GM12878 (cell line): ENCODE results near the gene OGFOD3. TPM values are rescaled to one million over a fixed set of nuclear protein-coding genes. Genes with fewer than 3 reads are reported as not detected.

Experiments used
- ATAC-seq: fragments of 200-7000 bp; cut with Tn5 transposase; 3 replicates; pipeline ENCODE4 v1.9.1; 2020; ENCODE audit warnings: mild to moderate bottlenecking, moderate library complexity
- BruUV-seq: library from RNA; stranded (reverse); fragments of 400-500 nt; replicated peaks from 2 replicates; lab custom pipeline; 2021; lab: Mats Ljungman, UMichigan
- CTCF ChIA-PET: fragments of 300-600 bp; sonication (Branson Sonifier 250); formaldehyde crosslinking; extraction: SDS; loops from one replicate; lab custom pipeline; 2021; ENCODE audit warnings: inconsistent platforms; lab: Yijun Ruan, JAX
- POLR2A ChIA-PET: fragments of 350-600 bp; formaldehyde crosslinking; extraction: SDS; loops from one replicate; lab custom pipeline; 2021; ENCODE audit warnings: inconsistent platforms; lab: Charles Lee
- RAD21 ChIA-PET: fragments of 300-600 bp; sonication (Branson Sonifier 250); formaldehyde crosslinking; loops from one replicate; lab custom pipeline; 2023; ENCODE audit warnings: antibody characterized with exemption; ENCODE audit not compliant: unreplicated experiment; lab: Charles Lee
- SMC1A ChIA-PET: fragments of 300-600 bp; sonication (Branson Sonifier 250); formaldehyde crosslinking; loops from one replicate; lab custom pipeline; 2023; ENCODE audit not compliant: unreplicated experiment, uncharacterized antibody; lab: Charles Lee
- DNase-seq: peaks from one replicate; pipeline ENCODE4 v3.0.0-alpha.2; 2011; ENCODE audit warnings: low read depth, low spot score
- FAIRE-seq: peaks from 3 replicates; lab custom pipeline; 2011; peaks lifted over from hg19 to GRCh38; lab: Jason Lieb, UNC
- H2AFZ ChIP-seq: 2 replicates; pipeline ENCODE4 v1.6.0; 2011; ENCODE audit warnings: low read depth, low read length, control low read depth; ENCODE audit not compliant: control insufficient read depth
- H3K27ac ChIP-seq: 2 replicates; pipeline ENCODE4 v1.5.1; 2011; ENCODE audit warnings: control low read depth; ENCODE audit not compliant: control insufficient read depth, insufficient read depth
- H3K27me3 ChIP-seq, 2 experiments: replicated peaks in 1 of 2; 2 replicates each; pipeline versions ENCODE4 v1.6.0 to v1.6.1; 2011; ENCODE audit warnings: low read length in 1 of 2; ENCODE audit not compliant: control insufficient read depth in 2 of 2, insufficient read depth in 2 of 2
- H3K36me3 ChIP-seq, 2 experiments: 2 replicates each; pipeline ENCODE4 v1.5.1; 2011; ENCODE audit warnings: low read length in 1 of 2; ENCODE audit not compliant: control insufficient read depth in 2 of 2, insufficient read depth in 2 of 2
- H3K4me1 ChIP-seq: 2 replicates; pipeline ENCODE4 v1.6.1; 2011; ENCODE audit warnings: mild to moderate bottlenecking, low read length, moderate library complexity, mixed read lengths; ENCODE audit not compliant: control insufficient read depth, insufficient read depth
- H3K4me2 ChIP-seq: 2 replicates; pipeline ENCODE4 v1.6.0; 2011; ENCODE audit warnings: control low read depth; ENCODE audit not compliant: control insufficient read depth, insufficient read depth
- H3K4me3 ChIP-seq: fragments of 200-600 bp; sonication (generic); 2 replicates; pipeline ENCODE4 v1.5.1; 2016
- H3K79me2 ChIP-seq: 2 replicates; pipeline ENCODE4 v1.6.0; 2011; ENCODE audit warnings: low read length; ENCODE audit not compliant: control insufficient read depth, insufficient read depth
- H3K9ac ChIP-seq: 2 replicates; pipeline ENCODE4 v1.8.0; 2011; ENCODE audit warnings: low read length, control low read depth, mixed read lengths; ENCODE audit not compliant: control insufficient read depth, insufficient read depth
- H3K9me3 ChIP-seq: replicated peaks from 3 replicates; pipeline ENCODE4 v1.5.1; 2011; ENCODE audit warnings: mild to moderate bottlenecking, low read length; ENCODE audit not compliant: control insufficient read depth, insufficient read depth
- H4K20me1 ChIP-seq: 2 replicates; pipeline ENCODE4 v1.6.0; 2011; ENCODE audit not compliant: control insufficient read depth, insufficient read depth
- BRCA1 ChIP-seq: IDR thresholded peaks from 2 replicates; pipeline ENCODE4 v1.6.1; 2011; ENCODE audit warnings: low read depth, low read length, improper control_type of control experiment
- CREM ChIP-seq: IDR thresholded peaks from 2 replicates; pipeline ENCODE4 v1.6.1; 2014; ENCODE audit warnings: antibody characterized with exemption, low read depth
- ESRRA ChIP-seq: IDR thresholded peaks from 2 replicates; pipeline ENCODE4 v1.6.1; 2012; ENCODE audit warnings: mild to moderate bottlenecking, low read length, improper control_type of control experiment
- FOXM1 ChIP-seq: IDR thresholded peaks from 2 replicates; pipeline ENCODE4 v1.6.1; 2012; ENCODE audit warnings: low read depth, mild to moderate bottlenecking, inconsistent platforms, low read length, moderate library complexity
- HDGF ChIP-seq: fragments of 450-650 bp; IDR thresholded peaks from 2 replicates; pipeline ENCODE4 v1.6.1; 2016; ENCODE audit warnings: antibody characterized with exemption
- KAT2A ChIP-seq: conservative IDR thresholded peaks from 2 replicates; pipeline ENCODE4 v1.6.1; 2011; ENCODE audit warnings: low read depth, low read length; ENCODE audit not compliant: control insufficient read depth
- MTA2 ChIP-seq: fragments of 450-650 bp; IDR thresholded peaks from 2 replicates; pipeline ENCODE4 v1.6.1; 2016; ENCODE audit warnings: low read depth, mild to moderate bottlenecking, moderate library complexity
- MTA3 ChIP-seq: IDR thresholded peaks from 2 replicates; pipeline ENCODE4 v1.6.1; 2012; ENCODE audit warnings: low read length, inconsistent platforms, borderline replicate concordance
- NBN ChIP-seq: fragments of 450-650 bp; IDR thresholded peaks from 2 replicates; pipeline ENCODE4 v1.6.1; 2016
- PAX8 ChIP-seq: fragments of 450-650 bp; IDR thresholded peaks from 2 replicates; pipeline ENCODE4 v1.6.1; 2017; ENCODE audit warnings: mild to moderate bottlenecking, moderate library complexity
- STAT3 ChIP-seq: IDR thresholded peaks from 2 replicates; pipeline ENCODE4 v1.6.1; 2011; ENCODE audit warnings: low read depth, low read length, improper control_type of control experiment
- ZNF207 ChIP-seq: fragments of 450-650 bp; IDR thresholded peaks from 2 replicates; pipeline ENCODE4 v1.6.1; 2014; ENCODE audit warnings: antibody characterized with exemption, mild to moderate bottlenecking, borderline replicate concordance
- ZNF217 ChIP-seq: fragments of 450-650 bp; IDR thresholded peaks from 2 replicates; pipeline ENCODE4 v1.6.1; 2017; ENCODE audit warnings: antibody characterized with exemption, mild to moderate bottlenecking
- ZNF24 ChIP-seq: fragments of 450-650 bp; IDR thresholded peaks from 2 replicates; pipeline ENCODE4 v1.6.1; 2017; ENCODE audit warnings: antibody characterized with exemption, mild to moderate bottlenecking
- WGBS: methylation state at CpG from one replicate; pipeline ENCODE4 v1.1.6; 2016; ENCODE audit warnings: low lambda C conversion rate; ENCODE audit not compliant: insufficient replicate concordance, insufficient coverage; ENCODE audit errors: missing lambda C conversion rate; 5-methylcytosine and 5-hydroxymethylcytosine counted together
- in situ Hi-C: fragments of 300-500 bp; cut with MboI; formaldehyde crosslinking; loops from 9 replicates; pipeline ENCODE4 v1.14.3; 2018; ENCODE audit warnings: mixed read lengths
- intact Hi-C: fragments of 100-400 bp; cut with micrococcal nuclease; formaldehyde crosslinking; loops from one replicate; pipeline ENCODE4 v1.14.2; 2022; ENCODE audit not compliant: unreplicated experiment
- polyA plus RNA-seq, 11 experiments: library from polyadenylated mRNA; depleted of rRNA in 4 of 11; unstranded in 6 of 11; stranded (reverse) in 5 of 11; fragments of >200 nt; fragmentation: Nextera tagmentation in 4 of 11; fragmentation: Illumina TruSeq in 1 of 11; extraction: Ambion mirVana in 4 of 11; extraction: Trizol in 1 of 11; gene quantifications; 1 replicate in 1 of 11; 2 replicates in 10 of 11; pipeline versions ENCODE4 v1.2.1 to v1.2.3, GENCODE V29; 2011 to 2016; ENCODE audit warnings: inconsistent platforms in 2 of 11, missing spikeins in 2 of 11, low read depth in 1 of 11
- total RNA-seq, 4 experiments: library from RNA; depleted of rRNA in 3 of 4; stranded (reverse); fragments of >200 nt in 3 of 4; fragmentation: Illumina TruSeq in 1 of 4; extraction: Trizol in 1 of 4; gene quantifications; 2 replicates each; pipeline versions ENCODE4 v1.2.1 to v1.2.3, GENCODE V29; 2013 to 2021
- TF ChIP-seq, protein P1 (sequence below): fragments of 450-650 bp; formaldehyde crosslinking; IDR thresholded peaks from 2 replicates; pipeline ENCODE4 v1.4.0; 2020; ENCODE audit warnings: mild to moderate bottlenecking, moderate library complexity
- TF ChIP-seq, protein P2 (sequence below): fragments of 450-650 bp; formaldehyde crosslinking; IDR thresholded peaks from 2 replicates; pipeline ENCODE4 v1.5.0; 2022; ENCODE audit warnings: mild to moderate bottlenecking, missing genetic modification characterization
- TF ChIP-seq, protein P3 (sequence below): IDR thresholded peaks from 2 replicates; pipeline ENCODE4 v1.6.1; 2011; ENCODE audit warnings: low read depth, low read length, improper control_type of control experiment, borderline replicate concordance

The OGFOD3 gene
- total and polyA plus RNA-seq, 10 of the 15 experiments (the other 5 are each of a cell fraction or from before 2014, with no cell fraction given), result 0.48 to 28.4 (median 18.3) TPM

DNA sequence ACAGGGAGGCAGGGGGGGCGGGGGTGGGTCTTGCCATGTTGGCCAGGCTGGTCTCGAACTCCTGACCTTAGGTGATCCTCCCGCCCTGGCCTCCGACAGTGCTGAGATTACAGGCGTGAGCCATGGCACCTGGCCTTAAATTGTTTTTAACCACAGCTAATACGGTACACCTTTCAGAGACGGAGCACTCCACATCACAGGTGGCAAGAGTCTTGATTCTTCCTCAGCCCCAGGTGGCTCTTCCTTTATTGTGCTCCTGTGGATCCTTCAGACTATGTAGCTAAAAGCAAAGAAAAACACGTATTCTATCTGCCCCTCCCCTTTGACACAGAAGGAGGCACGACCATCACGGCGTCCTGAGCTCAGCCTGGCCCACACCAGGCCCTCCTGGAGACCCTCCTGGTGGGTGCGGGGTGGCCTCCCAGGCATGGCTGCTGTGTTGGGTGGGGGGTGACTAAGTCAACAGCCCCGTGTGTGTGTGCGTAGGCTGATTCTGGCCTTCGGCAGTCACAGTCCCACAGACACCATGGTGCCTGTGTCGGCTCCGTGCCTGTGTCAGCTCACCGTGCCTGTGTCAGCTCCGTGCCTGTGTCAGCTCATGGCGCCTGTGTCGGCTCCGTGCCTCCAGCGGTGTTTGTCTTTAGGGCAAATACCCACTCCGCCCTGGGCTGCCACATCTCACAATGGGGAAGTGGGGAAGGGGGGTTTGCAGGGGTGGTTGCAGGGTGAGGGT lies 74.0 kb downstream of the OGFOD3 start:
- no peak for FAIRE-seq
- Histone ChIP-seq H4K20me1 (no peaks in the 10 kb centered on the region), H3K9me3 (no peaks in the 10 kb centered on the region), H3K27ac (no peak overlapping the region), H3K4me2 (no peak overlapping the region), H3K79me2 (no peaks in the 10 kb centered on the region), H3K27me3 (no peaks in the 10 kb centered on the region), H3K9ac (no peak overlapping the region)
- ChIA-PET SMC1A (interaction anchor here (1.2 kb wide), 1 partner anchor 138 kb away, joined by 4 read pairs; no protein-coding TSS in a partner anchor), RAD21 (interaction anchor here (0.7 to 1.0 kb wide), 3 partner anchors 12 to 260 kb away, joined by 3 read pairs; no protein-coding TSS in a partner anchor)
- BruUV-seq, result no TSS peak
- TF ChIP-seq KAT2A, result no peak
- TF ChIP-seq MTA3, result no peak
- TF ChIP-seq ESRRA, result no peak
- no peak for TF ChIP-seq BRCA1
- no peak for TF ChIP-seq ZNF217
- no peak for TF ChIP-seq STAT3
- TF ChIP-seq HDGF, result no peak
- TF ChIP-seq, protein P1, sequence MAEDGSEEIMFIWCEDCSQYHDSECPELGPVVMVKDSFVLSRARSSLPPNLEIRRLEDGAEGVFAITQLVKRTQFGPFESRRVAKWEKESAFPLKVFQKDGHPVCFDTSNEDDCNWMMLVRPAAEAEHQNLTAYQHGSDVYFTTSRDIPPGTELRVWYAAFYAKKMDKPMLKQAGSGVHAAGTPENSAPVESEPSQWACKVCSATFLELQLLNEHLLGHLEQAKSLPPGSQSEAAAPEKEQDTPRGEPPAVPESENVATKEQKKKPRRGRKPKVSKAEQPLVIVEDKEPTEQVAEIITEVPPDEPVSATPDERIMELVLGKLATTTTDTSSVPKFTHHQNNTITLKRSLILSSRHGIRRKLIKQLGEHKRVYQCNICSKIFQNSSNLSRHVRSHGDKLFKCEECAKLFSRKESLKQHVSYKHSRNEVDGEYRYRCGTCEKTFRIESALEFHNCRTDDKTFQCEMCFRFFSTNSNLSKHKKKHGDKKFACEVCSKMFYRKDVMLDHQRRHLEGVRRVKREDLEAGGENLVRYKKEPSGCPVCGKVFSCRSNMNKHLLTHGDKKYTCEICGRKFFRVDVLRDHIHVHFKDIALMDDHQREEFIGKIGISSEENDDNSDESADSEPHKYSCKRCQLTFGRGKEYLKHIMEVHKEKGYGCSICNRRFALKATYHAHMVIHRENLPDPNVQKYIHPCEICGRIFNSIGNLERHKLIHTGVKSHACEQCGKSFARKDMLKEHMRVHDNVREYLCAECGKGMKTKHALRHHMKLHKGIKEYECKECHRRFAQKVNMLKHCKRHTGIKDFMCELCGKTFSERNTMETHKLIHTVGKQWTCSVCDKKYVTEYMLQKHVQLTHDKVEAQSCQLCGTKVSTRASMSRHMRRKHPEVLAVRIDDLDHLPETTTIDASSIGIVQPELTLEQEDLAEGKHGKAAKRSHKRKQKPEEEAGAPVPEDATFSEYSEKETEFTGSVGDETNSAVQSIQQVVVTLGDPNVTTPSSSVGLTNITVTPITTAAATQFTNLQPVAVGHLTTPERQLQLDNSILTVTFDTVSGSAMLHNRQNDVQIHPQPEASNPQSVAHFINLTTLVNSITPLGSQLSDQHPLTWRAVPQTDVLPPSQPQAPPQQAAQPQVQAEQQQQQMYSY (CRISPR knock-in tag), result no peak
- TF ChIP-seq FOXM1, result no peak
- TF ChIP-seq, protein P2, sequence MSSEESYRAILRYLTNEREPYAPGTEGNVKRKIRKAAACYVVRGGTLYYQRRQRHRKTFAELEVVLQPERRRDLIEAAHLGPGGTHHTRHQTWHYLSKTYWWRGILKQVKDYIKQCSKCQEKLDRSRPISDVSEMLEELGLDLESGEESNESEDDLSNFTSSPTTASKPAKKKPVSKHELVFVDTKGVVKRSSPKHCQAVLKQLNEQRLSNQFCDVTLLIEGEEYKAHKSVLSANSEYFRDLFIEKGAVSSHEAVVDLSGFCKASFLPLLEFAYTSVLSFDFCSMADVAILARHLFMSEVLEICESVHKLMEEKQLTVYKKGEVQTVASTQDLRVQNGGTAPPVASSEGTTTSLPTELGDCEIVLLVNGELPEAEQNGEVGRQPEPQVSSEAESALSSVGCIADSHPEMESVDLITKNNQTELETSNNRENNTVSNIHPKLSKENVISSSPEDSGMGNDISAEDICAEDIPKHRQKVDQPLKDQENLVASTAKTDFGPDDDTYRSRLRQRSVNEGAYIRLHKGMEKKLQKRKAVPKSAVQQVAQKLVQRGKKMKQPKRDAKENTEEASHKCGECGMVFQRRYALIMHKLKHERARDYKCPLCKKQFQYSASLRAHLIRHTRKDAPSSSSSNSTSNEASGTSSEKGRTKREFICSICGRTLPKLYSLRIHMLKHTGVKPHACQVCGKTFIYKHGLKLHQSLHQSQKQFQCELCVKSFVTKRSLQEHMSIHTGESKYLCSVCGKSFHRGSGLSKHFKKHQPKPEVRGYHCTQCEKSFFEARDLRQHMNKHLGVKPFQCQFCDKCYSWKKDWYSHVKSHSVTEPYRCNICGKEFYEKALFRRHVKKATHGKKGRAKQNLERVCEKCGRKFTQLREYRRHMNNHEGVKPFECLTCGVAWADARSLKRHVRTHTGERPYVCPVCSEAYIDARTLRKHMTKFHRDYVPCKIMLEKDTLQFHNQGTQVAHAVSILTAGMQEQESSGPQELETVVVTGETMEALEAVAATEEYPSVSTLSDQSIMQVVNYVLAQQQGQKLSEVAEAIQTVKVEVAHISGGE (CRISPR knock-in tag), result no peak
- TF ChIP-seq, protein P3, sequence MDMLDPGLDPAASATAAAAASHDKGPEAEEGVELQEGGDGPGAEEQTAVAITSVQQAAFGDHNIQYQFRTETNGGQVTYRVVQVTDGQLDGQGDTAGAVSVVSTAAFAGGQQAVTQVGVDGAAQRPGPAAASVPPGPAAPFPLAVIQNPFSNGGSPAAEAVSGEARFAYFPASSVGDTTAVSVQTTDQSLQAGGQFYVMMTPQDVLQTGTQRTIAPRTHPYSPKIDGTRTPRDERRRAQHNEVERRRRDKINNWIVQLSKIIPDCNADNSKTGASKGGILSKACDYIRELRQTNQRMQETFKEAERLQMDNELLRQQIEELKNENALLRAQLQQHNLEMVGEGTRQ, result no peak
- no peak for TF ChIP-seq ZNF207
- TF ChIP-seq ZNF24, result no peak
- no peak for TF ChIP-seq MTA2
- TF ChIP-seq NBN, result no peak
- TF ChIP-seq PAX8, result no peak
- TF ChIP-seq CREM, result no peak
- TF ChIP-seq, all 136 proteins: peak for 0
- no peaks in the 10 kb centered on the region for H3K4me1 ChIP-seq
- no peaks in the 10 kb centered on the region for H3K36me3 ChIP-seq
- ChIA-PET POLR2A (interaction anchor here (0.7 to 1.2 kb wide), 2 partner anchors 11 to 22 kb away, joined by 3 read pairs; partner anchors contain the start of gene SECTM1), CTCF (interaction anchor here (0.7 to 2.1 kb wide), 4 partner anchors 8 to 189 kb away, joined by 3 to 8 read pairs (median 4); no protein-coding TSS in a partner anchor)
- H3K4me3 ChIP-seq, result no peak overlapping the region
- DNase-seq (no peak), ATAC-seq (no peak)
- in situ Hi-C loops (no loop called here), intact Hi-C loops (no loop called here)
- WGBS, result 47% methylated on average over 23 of the region's 24 CpGs
- no peak overlapping the region for H2AFZ ChIP-seq
